Measurements from ENCODE around the gene AKR1C8.
"Not testable (repeated sequence)": the region's sequence is repeated elsewhere in the genome, so short reads cannot be mapped to it uniquely, and the experiment has no call there.

Gene AKR1C8

DNA sequence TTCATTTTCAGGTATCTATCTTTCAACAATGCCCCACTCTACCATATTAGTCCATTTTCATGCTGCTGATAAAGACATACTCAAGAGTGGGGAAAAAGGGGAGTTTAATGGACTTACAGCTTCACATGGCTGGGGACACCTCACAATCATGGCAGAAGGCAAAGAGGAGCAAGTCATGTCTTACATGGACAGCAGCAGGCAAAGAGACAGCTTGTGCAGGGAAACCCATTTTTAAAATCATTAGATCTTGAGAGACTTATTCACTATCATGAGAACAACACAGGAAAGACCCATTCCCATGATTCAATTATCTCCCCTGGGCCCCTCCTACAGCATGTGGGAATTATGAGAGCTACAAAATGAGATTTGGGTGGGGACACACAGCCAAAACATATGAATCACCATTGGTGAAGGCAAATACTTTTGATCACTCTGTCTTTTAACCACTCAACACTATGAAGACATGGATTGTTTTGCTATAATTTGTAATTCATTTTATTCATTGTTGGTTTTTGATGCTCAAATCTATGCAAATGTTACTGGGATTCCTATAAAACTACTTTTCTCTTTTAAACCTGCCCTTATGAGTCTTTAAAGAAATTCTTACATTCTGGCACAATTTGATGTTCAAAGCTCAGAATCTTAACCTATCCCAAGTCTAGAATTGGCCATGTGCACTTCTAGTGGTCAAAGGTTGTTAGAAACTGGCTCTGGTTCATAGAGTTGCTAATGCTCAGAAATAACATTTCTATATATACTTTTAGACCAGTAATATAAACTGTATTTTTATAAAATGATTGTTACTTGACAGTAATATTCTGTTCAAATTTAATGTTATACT lies 27.0 kb upstream of the AKR1C8 start:
- ATAC-seq = no peak
- TF ChIP-seq OSR1 (CRISPR knock-in tag; IDR thresholded peaks at IDR 0.05) (no peak), ZNF565 (CRISPR knock-in tag; conservative IDR thresholded peaks at IDR 0.05; ENCODE audit: low read depth) (no peak), BACH2 (CRISPR knock-in tag; IDR thresholded peaks at IDR 0.05; ENCODE audit: borderline replicate concordance) (no peak), SNAI2 (CRISPR knock-in tag; IDR thresholded peaks at IDR 0.05) (no peak), ZNF70 (CRISPR knock-in tag; IDR thresholded peaks at IDR 0.05) (no peak), ARNTL (CRISPR knock-in tag; IDR thresholded peaks at IDR 0.05; ENCODE audit: borderline replicate concordance, low read depth) (no peak), CSDC2 (CRISPR knock-in tag; IDR thresholded peaks at IDR 0.05) (no peak), ZFP30 (CRISPR knock-in tag; IDR thresholded peaks at IDR 0.05) (no peak), TOX (CRISPR knock-in tag; IDR thresholded peaks at IDR 0.05; ENCODE audit: borderline replicate concordance) (no peak), CREB5 (CRISPR knock-in tag; IDR thresholded peaks at IDR 0.05; ENCODE audit: low read depth) (no peak), ESRRG (CRISPR knock-in tag; IDR thresholded peaks at IDR 0.05) (no peak), GLIS3 (CRISPR knock-in tag; IDR thresholded peaks at IDR 0.05) (no peak), PPARA (CRISPR knock-in tag; IDR thresholded peaks at IDR 0.05; ENCODE audit: borderline replicate concordance) (no peak), RARB (CRISPR knock-in tag; IDR thresholded peaks at IDR 0.05) (no peak)
- TF ChIP-seq, protein P1, sequence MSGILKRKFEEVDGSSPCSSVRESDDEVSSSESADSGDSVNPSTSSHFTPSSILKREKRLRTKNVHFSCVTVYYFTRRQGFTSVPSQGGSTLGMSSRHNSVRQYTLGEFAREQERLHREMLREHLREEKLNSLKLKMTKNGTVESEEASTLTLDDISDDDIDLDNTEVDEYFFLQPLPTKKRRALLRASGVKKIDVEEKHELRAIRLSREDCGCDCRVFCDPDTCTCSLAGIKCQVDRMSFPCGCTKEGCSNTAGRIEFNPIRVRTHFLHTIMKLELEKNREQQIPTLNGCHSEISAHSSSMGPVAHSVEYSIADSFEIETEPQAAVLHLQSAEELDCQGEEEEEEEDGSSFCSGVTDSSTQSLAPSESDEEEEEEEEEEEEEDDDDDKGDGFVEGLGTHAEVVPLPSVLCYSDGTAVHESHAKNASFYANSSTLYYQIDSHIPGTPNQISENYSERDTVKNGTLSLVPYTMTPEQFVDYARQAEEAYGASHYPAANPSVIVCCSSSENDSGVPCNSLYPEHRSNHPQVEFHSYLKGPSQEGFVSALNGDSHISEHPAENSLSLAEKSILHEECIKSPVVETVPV (CRISPR knock-in tag; IDR thresholded peaks at IDR 0.05) = no peak
- TF ChIP-seq, protein P2, sequence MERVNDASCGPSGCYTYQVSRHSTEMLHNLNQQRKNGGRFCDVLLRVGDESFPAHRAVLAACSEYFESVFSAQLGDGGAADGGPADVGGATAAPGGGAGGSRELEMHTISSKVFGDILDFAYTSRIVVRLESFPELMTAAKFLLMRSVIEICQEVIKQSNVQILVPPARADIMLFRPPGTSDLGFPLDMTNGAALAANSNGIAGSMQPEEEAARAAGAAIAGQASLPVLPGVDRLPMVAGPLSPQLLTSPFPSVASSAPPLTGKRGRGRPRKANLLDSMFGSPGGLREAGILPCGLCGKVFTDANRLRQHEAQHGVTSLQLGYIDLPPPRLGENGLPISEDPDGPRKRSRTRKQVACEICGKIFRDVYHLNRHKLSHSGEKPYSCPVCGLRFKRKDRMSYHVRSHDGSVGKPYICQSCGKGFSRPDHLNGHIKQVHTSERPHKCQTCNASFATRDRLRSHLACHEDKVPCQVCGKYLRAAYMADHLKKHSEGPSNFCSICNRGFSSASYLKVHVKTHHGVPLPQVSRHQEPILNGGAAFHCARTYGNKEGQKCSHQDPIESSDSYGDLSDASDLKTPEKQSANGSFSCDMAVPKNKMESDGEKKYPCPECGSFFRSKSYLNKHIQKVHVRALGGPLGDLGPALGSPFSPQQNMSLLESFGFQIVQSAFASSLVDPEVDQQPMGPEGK (CRISPR knock-in tag; IDR thresholded peaks at IDR 0.05; ENCODE audit: borderline replicate concordance) = no peak
- TF ChIP-seq, protein P3, sequence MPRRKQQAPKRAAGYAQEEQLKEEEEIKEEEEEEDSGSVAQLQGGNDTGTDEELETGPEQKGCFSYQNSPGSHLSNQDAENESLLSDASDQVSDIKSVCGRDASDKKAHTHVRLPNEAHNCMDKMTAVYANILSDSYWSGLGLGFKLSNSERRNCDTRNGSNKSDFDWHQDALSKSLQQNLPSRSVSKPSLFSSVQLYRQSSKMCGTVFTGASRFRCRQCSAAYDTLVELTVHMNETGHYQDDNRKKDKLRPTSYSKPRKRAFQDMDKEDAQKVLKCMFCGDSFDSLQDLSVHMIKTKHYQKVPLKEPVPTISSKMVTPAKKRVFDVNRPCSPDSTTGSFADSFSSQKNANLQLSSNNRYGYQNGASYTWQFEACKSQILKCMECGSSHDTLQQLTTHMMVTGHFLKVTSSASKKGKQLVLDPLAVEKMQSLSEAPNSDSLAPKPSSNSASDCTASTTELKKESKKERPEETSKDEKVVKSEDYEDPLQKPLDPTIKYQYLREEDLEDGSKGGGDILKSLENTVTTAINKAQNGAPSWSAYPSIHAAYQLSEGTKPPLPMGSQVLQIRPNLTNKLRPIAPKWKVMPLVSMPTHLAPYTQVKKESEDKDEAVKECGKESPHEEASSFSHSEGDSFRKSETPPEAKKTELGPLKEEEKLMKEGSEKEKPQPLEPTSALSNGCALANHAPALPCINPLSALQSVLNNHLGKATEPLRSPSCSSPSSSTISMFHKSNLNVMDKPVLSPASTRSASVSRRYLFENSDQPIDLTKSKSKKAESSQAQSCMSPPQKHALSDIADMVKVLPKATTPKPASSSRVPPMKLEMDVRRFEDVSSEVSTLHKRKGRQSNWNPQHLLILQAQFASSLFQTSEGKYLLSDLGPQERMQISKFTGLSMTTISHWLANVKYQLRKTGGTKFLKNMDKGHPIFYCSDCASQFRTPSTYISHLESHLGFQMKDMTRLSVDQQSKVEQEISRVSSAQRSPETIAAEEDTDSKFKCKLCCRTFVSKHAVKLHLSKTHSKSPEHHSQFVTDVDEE (CRISPR knock-in tag; IDR thresholded peaks at IDR 0.05) = no peak

DNA sequence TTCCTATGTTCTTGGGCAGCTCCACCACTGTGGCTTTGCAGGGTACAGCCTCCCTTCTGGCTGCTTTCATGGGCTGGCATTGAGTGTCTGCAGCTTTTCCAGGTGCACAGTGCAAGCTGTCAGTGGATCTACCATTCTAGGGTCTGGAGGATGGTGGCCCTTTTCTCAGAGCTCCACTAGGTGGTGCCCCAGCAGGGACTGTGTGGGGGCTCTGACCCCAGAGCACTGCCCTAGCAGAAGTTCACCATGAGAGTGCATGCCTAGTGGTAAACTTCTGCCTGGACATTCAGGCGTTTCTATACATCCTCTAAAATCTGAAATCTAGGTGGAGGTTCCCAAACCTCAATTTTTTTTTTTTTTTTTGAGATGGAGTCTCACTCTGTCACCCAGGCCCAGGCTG lies 25.3 kb upstream of the AKR1C8 start:
- ATAC-seq = not testable (repeated sequence)

- ATAC-seq = not testable (repeated sequence)
These were observed 24.8 kb upstream of the AKR1C8 start for GRCh38 chr10:5209776-5210175.

DNA sequence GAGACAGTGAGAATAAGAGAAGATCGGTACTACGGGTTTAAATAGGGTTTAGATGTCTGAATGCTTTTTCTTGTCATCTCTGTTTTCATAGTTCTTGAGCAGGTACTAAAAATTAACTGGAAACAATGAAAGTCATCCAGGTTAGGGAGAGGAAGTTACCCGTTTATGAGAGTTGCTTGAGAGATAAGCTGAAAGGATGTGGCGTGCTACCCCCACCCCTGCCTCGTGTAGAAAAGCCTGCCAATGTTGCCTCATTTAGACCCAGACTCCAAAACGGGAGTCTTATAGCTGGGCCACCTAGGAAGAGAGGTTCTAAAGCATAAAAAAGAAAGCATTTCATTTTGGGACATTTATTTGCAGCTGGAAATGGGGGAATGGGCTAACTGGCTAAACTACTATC lies 21.8 kb upstream of the AKR1C8 start:
- TF ChIP-seq RARB (CRISPR knock-in tag; IDR thresholded peaks at IDR 0.05) = no peak
- no peak for TF ChIP-seq TCF4 (CRISPR knock-in tag; IDR thresholded peaks at IDR 0.05; ENCODE audit: borderline replicate concordance)
- TF ChIP-seq POU6F1 (CRISPR knock-in tag; IDR thresholded peaks at IDR 0.05; ENCODE audit: borderline replicate concordance, low read depth) = no peak
- TF ChIP-seq ZFP3 (CRISPR knock-in tag; IDR thresholded peaks at IDR 0.05) = no peak
- TF ChIP-seq ISL1 (CRISPR knock-in tag; IDR thresholded peaks at IDR 0.05) = no peak
- TF ChIP-seq, protein P3 (CRISPR knock-in tag; IDR thresholded peaks at IDR 0.05) = no peak
- no peak for ATAC-seq
